DND-41 (cell line): ENCODE measurements around the gene KITLG.

Source experiments
- CTCF ChIP-seq: IDR thresholded peaks from 2 replicates; pipeline ENCODE4 v1.5.1; 2012; ENCODE audit warnings: borderline replicate concordance, low read length, moderate library complexity, mild to moderate bottlenecking; ENCODE audit not compliant: poor library complexity, severe bottlenecking; ENCODE audit errors: extremely low read depth
- EZH2 ChIP-seq: IDR thresholded peaks from 3 replicates; pipeline ENCODE4 v1.6.1; 2012; ENCODE audit warnings: borderline replicate concordance, low read depth, mild to moderate bottlenecking, moderate library complexity, low read length, inconsistent platforms; ENCODE audit not compliant: severe bottlenecking

GRCh38 chr12:88472775-88473174 lies 107.5 kb downstream of the KITLG start:
- TF ChIP-seq CTCF (no peak), EZH2 (no peak)
